Endothelial cell (in vitro differentiated cells): ENCODE measurements around the gene NMU. TPM values are rescaled to one million over a fixed set of nuclear protein-coding genes. Genes with fewer than 3 reads are reported as not detected.

Source experiments
- DNase-seq: peaks from one replicate; pipeline ENCODE4 v3.0.0; 2021; ENCODE audit warnings: low spot score
- H3K27ac Mint-ChIP-seq: one replicate; pipeline ENCODE4 v1.8.0; 2021; ENCODE audit warnings: mixed read lengths, inconsistent platforms; ENCODE audit not compliant: unreplicated experiment
- H3K27me3 Mint-ChIP-seq: one replicate; pipeline ENCODE4 v1.8.0; 2021; ENCODE audit warnings: mild to moderate bottlenecking, moderate library complexity, mixed read lengths, inconsistent platforms; ENCODE audit not compliant: unreplicated experiment
- H3K36me3 Mint-ChIP-seq: one replicate; pipeline ENCODE4 v1.8.0; 2021; ENCODE audit warnings: mild to moderate bottlenecking, low read depth, mixed read lengths, inconsistent platforms; ENCODE audit not compliant: unreplicated experiment
- H3K4me1 Mint-ChIP-seq: one replicate; pipeline ENCODE4 v1.8.0; 2021; ENCODE audit warnings: mild to moderate bottlenecking, mixed read lengths, inconsistent platforms; ENCODE audit not compliant: unreplicated experiment
- H3K4me3 Mint-ChIP-seq: one replicate; pipeline ENCODE4 v1.8.0; 2021; ENCODE audit warnings: mild to moderate bottlenecking, mixed read lengths, inconsistent platforms; ENCODE audit not compliant: unreplicated experiment
- H3K9me3 Mint-ChIP-seq: one replicate; pipeline ENCODE4 v1.8.0; 2021; ENCODE audit warnings: mixed read lengths, inconsistent platforms; ENCODE audit not compliant: unreplicated experiment
- total RNA-seq: library from RNA; stranded (reverse); fragmentation: NEBNext Ultra II Directional; extraction: Animal tissue kit (Norgen Biotek cat#: 25700); gene quantifications from one replicate; pipeline ENCODE4 v1.2.1, GENCODE V29; 2021; ENCODE audit not compliant: unreplicated experiment
- TF ChIP-seq, protein P1 (sequence below): fragments of 200-600 bp; sonication (generic); IDR thresholded peaks from one replicate; pipeline ENCODE4 v1.5.0; 2021; ENCODE audit warnings: antibody characterized with exemption; ENCODE audit not compliant: unreplicated experiment

The NMU gene
- total RNA-seq, 1 donor from 2014 or later = 6.3 TPM

DNA sequence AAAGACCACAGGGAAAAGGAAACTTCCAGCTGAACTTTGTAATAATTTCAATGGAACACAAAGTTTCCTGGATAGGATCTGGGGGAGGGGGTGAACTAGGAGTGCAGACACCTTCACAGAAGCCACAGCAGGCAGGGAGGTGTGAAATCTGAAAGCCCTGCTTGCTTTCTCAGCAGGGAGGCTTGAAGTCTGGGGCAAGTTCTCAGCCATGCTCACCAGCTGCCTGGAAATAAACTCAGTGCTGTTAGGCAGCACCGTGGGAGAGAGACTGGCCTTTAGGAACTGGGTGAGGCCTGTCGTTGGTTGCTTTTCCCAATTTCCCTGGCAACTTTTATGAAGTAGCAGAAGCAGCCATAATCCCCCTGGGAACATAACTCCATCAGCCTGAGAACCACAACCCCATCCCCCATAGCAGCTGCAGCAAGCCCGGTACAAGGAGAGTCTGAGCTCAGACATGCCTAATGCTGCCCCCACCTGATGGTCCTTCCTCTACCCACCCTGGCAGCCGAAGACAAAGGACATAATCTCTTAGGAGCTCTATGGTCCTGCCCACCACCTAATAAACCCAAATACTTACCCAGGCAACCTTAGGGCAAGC lies 39.2 kb upstream of the NMU start:
- Mint-ChIP-seq H3K4me3 (no peak overlapping the region), H3K27me3 (no peaks in the 10 kb centered on the region), H3K27ac (no peak overlapping the region), H3K9me3 (no peaks in the 10 kb centered on the region), H3K4me1 (peaks cover 18% of the 10 kb centered on the region), H3K36me3 (no peaks in the 10 kb centered on the region)
- TF ChIP-seq, protein P1, sequence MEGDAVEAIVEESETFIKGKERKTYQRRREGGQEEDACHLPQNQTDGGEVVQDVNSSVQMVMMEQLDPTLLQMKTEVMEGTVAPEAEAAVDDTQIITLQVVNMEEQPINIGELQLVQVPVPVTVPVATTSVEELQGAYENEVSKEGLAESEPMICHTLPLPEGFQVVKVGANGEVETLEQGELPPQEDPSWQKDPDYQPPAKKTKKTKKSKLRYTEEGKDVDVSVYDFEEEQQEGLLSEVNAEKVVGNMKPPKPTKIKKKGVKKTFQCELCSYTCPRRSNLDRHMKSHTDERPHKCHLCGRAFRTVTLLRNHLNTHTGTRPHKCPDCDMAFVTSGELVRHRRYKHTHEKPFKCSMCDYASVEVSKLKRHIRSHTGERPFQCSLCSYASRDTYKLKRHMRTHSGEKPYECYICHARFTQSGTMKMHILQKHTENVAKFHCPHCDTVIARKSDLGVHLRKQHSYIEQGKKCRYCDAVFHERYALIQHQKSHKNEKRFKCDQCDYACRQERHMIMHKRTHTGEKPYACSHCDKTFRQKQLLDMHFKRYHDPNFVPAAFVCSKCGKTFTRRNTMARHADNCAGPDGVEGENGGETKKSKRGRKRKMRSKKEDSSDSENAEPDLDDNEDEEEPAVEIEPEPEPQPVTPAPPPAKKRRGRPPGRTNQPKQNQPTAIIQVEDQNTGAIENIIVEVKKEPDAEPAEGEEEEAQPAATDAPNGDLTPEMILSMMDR = no peak
- DNase-seq = no peak

GRCh38 chr4:55673424-55673823 lies 37.3 kb upstream of the NMU start:
- H3K27me3 Mint-ChIP-seq = no peaks in the 10 kb centered on the region
- DNase-seq = no peak
- no peak overlapping the region for H3K4me3 Mint-ChIP-seq
- TF ChIP-seq, protein P1 = no peak
- H3K9me3 Mint-ChIP-seq = no peaks in the 10 kb centered on the region
- peaks cover 18% of the 10 kb centered on the region for H3K4me1 Mint-ChIP-seq
- H3K36me3 Mint-ChIP-seq = no peaks in the 10 kb centered on the region
- no peak overlapping the region for H3K27ac Mint-ChIP-seq

DNA sequence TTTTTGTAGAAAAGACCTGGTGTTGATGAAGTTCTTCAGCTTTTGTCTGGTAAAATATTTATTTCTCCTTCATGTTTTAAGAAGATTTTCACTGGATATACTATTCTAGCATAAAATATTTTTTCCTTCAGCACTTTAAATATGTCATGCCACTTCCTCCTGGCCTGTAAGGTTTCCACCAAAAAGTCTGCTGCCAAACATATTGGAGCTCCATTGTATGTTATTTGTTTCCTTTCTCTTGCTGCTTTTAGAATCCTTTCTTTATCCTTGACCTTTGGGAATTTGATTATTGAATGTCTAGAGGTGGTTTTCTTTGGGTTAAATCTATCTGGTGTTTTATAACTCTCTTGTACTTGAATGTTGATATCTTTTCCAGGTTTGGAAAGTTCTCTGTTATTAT lies 35.6 kb upstream of the NMU start:
- H3K27me3 Mint-ChIP-seq = no peaks in the 10 kb centered on the region
- peaks cover 23% of the 10 kb centered on the region for H3K4me1 Mint-ChIP-seq
- no peak overlapping the region for H3K27ac Mint-ChIP-seq

DNA sequence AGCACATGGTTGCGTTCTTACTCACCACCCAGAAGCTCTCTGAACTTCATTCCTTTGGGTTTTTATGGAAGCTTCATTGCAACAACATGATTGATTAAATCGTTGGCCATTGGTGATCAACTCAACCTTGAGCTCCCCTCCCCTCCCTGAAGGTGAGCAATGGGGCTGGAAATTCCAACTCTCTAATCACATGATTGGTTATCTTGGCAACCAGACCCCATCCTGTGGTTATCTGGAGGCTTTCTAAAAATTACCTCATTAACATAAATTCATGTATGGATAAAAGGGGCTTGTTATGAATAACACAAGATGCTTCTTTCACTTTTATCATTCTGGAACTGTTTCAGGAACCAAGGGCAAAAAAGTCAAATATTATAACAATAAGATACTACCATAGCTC lies 34.6 kb upstream of the NMU start:
- Mint-ChIP-seq H3K36me3 (no peaks in the 10 kb centered on the region), H3K4me3 (no peak overlapping the region), H3K4me1 (peaks cover 24% of the 10 kb centered on the region), H3K27me3 (no peaks in the 10 kb centered on the region), H3K27ac (no peak overlapping the region), H3K9me3 (no peaks in the 10 kb centered on the region)
- DNase-seq = no peak
- TF ChIP-seq, protein P1 = no peak

More for the DNA sequence above, 35.6 kb upstream of the NMU start:
- DNase-seq = no peak
- H3K36me3 Mint-ChIP-seq = no peaks in the 10 kb centered on the region
- TF ChIP-seq, protein P1 = no peak
- H3K4me3 Mint-ChIP-seq = no peak overlapping the region
- H3K9me3 Mint-ChIP-seq = no peaks in the 10 kb centered on the region

DNA sequence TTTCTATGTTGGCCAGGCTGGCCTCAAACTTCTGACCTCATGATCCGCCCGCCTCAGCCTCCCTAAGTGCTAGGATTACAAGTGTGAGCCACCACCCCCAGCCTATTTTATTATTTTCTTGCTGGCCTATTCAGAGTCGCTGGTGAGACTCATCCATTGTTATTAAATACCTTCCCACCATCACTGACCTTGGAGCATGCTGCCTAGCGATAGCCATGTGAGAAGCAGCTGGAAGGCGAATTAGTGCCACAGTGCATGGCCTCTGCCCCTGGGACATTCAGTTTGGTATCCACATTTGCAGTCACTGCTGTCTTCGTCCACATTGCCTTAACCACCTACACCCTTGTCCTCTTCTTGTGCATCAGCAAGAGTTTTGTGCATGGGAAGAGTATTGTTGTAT lies 32.4 kb upstream of the NMU start:
- no peaks in the 10 kb centered on the region for H3K27me3 Mint-ChIP-seq
- H3K36me3 Mint-ChIP-seq = no peaks in the 10 kb centered on the region
- no peak overlapping the region for H3K27ac Mint-ChIP-seq
- TF ChIP-seq, protein P1 = no peak
- DNase-seq = no peak
- H3K4me3 Mint-ChIP-seq = no peak overlapping the region
- no peaks in the 10 kb centered on the region for H3K9me3 Mint-ChIP-seq
- H3K4me1 Mint-ChIP-seq = peaks cover 15% of the 10 kb centered on the region
